DOHH2 (cell line): Measurements from ENCODE around the gene CAMTA1.

Experiments
- H3F3A ChIP-seq: fragments of 200-600 bp; sonication (generic), shearing (Covaris generic); 2 replicates; pipeline ENCODE4 v1.6.0; 2016; ENCODE audit warnings: antibody characterized with exemption, mild to moderate bottlenecking; ENCODE audit not compliant: control insufficient read depth, insufficient read depth
- H3K27ac ChIP-seq: fragments of 200-600 bp; sonication (generic); 2 replicates; pipeline ENCODE4 v1.5.1; 2014; ENCODE audit warnings: low read depth, mild to moderate bottlenecking, low read length, moderate library complexity
- H3K27me3 ChIP-seq: fragments of 200-600 bp; sonication (generic); 2 replicates; pipeline ENCODE4 v1.6.1; 2014; ENCODE audit warnings: mild to moderate bottlenecking, low read length, mixed read lengths; ENCODE audit not compliant: control insufficient read depth
- H3K36me3 ChIP-seq: fragments of 200-600 bp; sonication (generic); 2 replicates; pipeline ENCODE4 v1.6.1; 2014; ENCODE audit warnings: mild to moderate bottlenecking, low read length, moderate library complexity, mixed read lengths; ENCODE audit not compliant: control insufficient read depth
- H3K4me1 ChIP-seq: fragments of 200-600 bp; sonication (generic); 2 replicates; pipeline ENCODE4 v1.6.1; 2014; ENCODE audit warnings: mild to moderate bottlenecking, low read length, mixed read lengths; ENCODE audit not compliant: control insufficient read depth
- H3K4me2 ChIP-seq: fragments of 200-600 bp; sonication (generic); 2 replicates; pipeline ENCODE4 v1.6.0; 2014; ENCODE audit warnings: mild to moderate bottlenecking, low read length, moderate library complexity
- H3K4me3 ChIP-seq: fragments of 200-600 bp; sonication (generic); 2 replicates; pipeline ENCODE4 v1.5.1; 2014; ENCODE audit warnings: mild to moderate bottlenecking, low read length, mixed read lengths
- H3K79me2 ChIP-seq: fragments of 200-600 bp; sonication (generic); 2 replicates; pipeline ENCODE4 v1.6.1; 2014; ENCODE audit warnings: mild to moderate bottlenecking, low read length, mixed read lengths; ENCODE audit not compliant: control insufficient read depth
- H3K9me2 ChIP-seq: fragments of 200-600 bp; sonication (generic); replicated peaks from 2 replicates; pipeline ENCODE4 v1.6.1; 2014; ENCODE audit warnings: mild to moderate bottlenecking, low read length, mixed read lengths; ENCODE audit not compliant: control insufficient read depth
- H3K9me3 ChIP-seq: fragments of 200-600 bp; sonication (generic); 2 replicates; pipeline ENCODE4 v1.6.1; 2014; ENCODE audit warnings: antibody characterized with exemption, low read length, mixed read lengths; ENCODE audit not compliant: control insufficient read depth, insufficient read depth
- H4K20me1 ChIP-seq: fragments of 200-600 bp; sonication (generic); 2 replicates; pipeline ENCODE4 v1.6.0; 2014; ENCODE audit warnings: low read depth, mild to moderate bottlenecking, antibody characterized with exemption, low read length, moderate library complexity; ENCODE audit not compliant: control insufficient read depth, insufficient read depth
- EZH2phosphoT487 ChIP-seq: fragments of 200-600 bp; sonication (generic); IDR thresholded peaks from 2 replicates; pipeline ENCODE4 v1.6.1; 2017; ENCODE audit warnings: borderline replicate concordance, mild to moderate bottlenecking, antibody characterized with exemption, low read length, moderate library complexity, mixed read lengths
- TF ChIP-seq, protein P1 (sequence below): fragments of 200-600 bp; sonication (generic); IDR thresholded peaks from one replicate; pipeline ENCODE4 v1.5.1; 2014; ENCODE audit warnings: antibody characterized with exemption, mild to moderate bottlenecking, low read depth, low read length; ENCODE audit not compliant: poor library complexity, severe bottlenecking

CAMTA1 gene

DNA sequence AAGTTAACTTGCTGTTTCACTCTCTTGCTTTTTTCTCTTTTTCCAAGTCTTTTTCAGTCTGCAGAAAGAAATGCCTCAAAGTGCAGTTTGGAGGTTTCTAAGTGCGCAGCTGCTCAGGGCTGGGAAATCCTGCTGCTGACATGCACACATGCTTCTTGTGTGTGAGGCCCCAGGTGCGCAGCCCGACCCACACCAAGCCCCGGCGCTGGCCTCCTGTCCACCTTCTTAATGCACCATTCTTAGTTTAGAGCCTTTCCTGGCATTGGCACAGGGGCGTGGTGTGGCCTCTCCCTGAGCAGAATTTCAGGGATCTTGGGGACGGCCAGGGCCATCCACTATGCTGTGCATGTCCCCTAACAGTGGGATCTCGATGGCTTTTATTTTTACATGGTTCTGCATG is 315.2 kb downstream of the CAMTA1 start:
- Histone ChIP-seq H3K9me3 (peaks cover 8% of the 10 kb centered on the region; the same call in 1 of the 2 replicates), H4K20me1 (no peaks in the 10 kb centered on the region; the same call in 1 of the 2 replicates), H3K4me2 (no peak overlapping the region), H3K36me3 (no peaks in the 10 kb centered on the region), H3K4me1 (no peaks in the 10 kb centered on the region), H3K27ac (no peak overlapping the region), H3K79me2 (no peaks in the 10 kb centered on the region), H3K4me3 (no peak overlapping the region), H3F3A (peaks cover 8% of the 10 kb centered on the region), H3K9me2 (no peaks in the 10 kb centered on the region), H3K27me3 (no peaks in the 10 kb centered on the region)
- no peak for TF ChIP-seq EZH2phosphoT487
- TF ChIP-seq, protein P1, sequence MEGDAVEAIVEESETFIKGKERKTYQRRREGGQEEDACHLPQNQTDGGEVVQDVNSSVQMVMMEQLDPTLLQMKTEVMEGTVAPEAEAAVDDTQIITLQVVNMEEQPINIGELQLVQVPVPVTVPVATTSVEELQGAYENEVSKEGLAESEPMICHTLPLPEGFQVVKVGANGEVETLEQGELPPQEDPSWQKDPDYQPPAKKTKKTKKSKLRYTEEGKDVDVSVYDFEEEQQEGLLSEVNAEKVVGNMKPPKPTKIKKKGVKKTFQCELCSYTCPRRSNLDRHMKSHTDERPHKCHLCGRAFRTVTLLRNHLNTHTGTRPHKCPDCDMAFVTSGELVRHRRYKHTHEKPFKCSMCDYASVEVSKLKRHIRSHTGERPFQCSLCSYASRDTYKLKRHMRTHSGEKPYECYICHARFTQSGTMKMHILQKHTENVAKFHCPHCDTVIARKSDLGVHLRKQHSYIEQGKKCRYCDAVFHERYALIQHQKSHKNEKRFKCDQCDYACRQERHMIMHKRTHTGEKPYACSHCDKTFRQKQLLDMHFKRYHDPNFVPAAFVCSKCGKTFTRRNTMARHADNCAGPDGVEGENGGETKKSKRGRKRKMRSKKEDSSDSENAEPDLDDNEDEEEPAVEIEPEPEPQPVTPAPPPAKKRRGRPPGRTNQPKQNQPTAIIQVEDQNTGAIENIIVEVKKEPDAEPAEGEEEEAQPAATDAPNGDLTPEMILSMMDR: no peak

DNA sequence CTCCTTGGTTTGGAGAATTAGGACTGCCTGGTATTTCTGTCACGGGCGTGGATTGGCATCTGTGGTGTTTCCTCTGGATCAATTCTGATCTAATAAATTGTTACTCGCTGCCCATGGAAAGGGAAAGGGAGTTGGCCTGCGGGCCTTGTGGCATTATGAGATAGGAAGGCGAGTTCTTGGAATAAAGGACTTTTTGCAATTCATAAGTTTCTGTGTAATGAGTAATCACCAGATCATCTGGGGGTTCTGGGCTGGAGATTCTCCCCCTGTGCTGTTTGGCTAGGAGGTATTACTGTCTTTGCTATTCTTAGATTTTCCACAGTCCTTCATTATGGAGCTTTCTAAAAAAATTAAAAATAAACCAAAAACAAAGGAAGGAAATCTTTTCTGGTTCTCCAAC is 315.9 kb downstream of the CAMTA1 start:
- TF ChIP-seq, protein P1: no peak
- TF ChIP-seq EZH2phosphoT487: no peak
- Histone ChIP-seq H4K20me1 (no peaks in the 10 kb centered on the region; the same call in 1 of the 2 replicates), H3K9me3 (peaks cover 8% of the 10 kb centered on the region; the same call in 1 of the 2 replicates), H3K27ac (no peak overlapping the region), H3K9me2 (no peaks in the 10 kb centered on the region), H3K27me3 (no peaks in the 10 kb centered on the region), H3K4me2 (no peak overlapping the region), H3K4me3 (no peak overlapping the region), H3K79me2 (no peaks in the 10 kb centered on the region), H3K4me1 (no peaks in the 10 kb centered on the region), H3F3A (peaks cover 8% of the 10 kb centered on the region), H3K36me3 (no peaks in the 10 kb centered on the region)

DNA sequence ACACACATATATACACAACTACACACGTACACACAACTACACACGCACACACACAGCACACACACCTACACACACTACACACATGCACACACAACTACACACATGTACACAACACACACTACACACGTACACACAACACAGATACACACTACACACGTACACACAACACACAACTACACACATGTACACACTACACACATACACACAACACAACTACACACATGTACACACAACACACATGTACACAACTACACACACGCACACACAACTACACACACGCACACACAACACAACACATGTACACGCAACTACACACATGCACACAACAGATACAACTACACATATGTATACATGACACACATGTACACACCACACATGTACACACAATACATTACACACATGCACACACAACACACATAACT is 318.1 kb downstream of the CAMTA1 start:
- Histone ChIP-seq H4K20me1 (no peaks in the 10 kb centered on the region), H3F3A (peaks cover 8% of the 10 kb centered on the region), H3K27me3 (no peaks in the 10 kb centered on the region), H3K9me3 (peaks cover 8% of the 10 kb centered on the region; the same call in 1 of the 2 replicates), H3K27ac (no peak overlapping the region), H3K4me2 (no peak overlapping the region), H3K79me2 (no peaks in the 10 kb centered on the region), H3K4me1 (no peaks in the 10 kb centered on the region), H3K4me3 (no peak overlapping the region), H3K9me2 (no peaks in the 10 kb centered on the region), H3K36me3 (no peaks in the 10 kb centered on the region)
- no peak for TF ChIP-seq EZH2phosphoT487
- TF ChIP-seq, protein P1: no peak
